ENCODE results near the gene CACNG4.

The CACNG4 gene

GRCh38 chr17:66963909-66964771, at the start of gene CACNG4:
Gene CACNG4, plus strand, starts transcription at chr17:66964707. Its CDS starts 205 bp downstream, at chr17:66964912.
- no peak for DNase-seq (ENCODE audit: low read depth)

GRCh38 chr17:66915204-66915611, 49.3 kb upstream of the CACNG4 start:
- DNase-seq (ENCODE audit: low read depth): no peak

DNA sequence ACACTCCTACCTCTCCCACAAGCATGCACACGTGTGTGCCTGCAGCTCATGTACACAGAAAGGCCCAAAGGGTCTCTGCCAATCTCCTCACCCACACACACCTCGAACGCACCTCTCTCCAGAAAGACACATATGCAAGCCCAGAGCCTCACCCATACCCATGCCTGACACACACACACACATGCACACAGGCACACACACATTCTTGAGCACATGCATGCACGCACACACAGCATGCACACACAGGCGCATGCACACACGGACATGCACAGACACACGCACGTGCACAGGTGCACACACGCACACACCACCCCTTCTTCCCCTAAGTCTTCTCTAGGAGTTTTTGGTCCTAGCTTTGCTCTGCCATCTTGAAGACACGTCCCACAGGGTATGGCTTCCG, 48.7 kb upstream of the CACNG4 start:
- no peak for DNase-seq (ENCODE audit: low read depth)

DNA sequence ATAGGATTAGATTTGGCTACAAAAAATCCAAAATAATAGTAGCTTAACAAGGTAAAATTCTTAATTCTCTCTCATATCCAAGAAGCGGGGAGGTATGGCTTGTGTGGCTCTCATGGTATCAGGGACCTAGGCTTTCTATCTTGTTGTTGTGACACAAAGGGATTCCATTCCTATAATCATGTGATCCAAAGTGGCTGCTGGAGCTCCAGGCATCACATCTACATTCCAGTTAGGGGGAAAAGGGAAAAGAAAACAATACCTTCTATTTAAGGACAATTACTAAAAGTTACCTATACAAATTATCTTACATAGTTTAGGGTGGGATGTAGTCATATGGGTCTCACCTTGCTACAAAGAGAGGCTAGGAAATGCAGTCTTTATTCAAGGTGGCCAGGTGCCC, 47.6 kb upstream of the CACNG4 start:
- no peak for DNase-seq (ENCODE audit: low read depth)

GRCh38 chr17:66918896-66919295, 45.6 kb upstream of the CACNG4 start:
- no peak for DNase-seq (ENCODE audit: low read depth)

GRCh38 chr17:66920435-66920834, 44.1 kb upstream of the CACNG4 start:
- no peak for DNase-seq (ENCODE audit: low read depth)

GRCh38 chr17:66920950-66921349, 43.6 kb upstream of the CACNG4 start:
- no peak for DNase-seq (ENCODE audit: low read depth)

DNA sequence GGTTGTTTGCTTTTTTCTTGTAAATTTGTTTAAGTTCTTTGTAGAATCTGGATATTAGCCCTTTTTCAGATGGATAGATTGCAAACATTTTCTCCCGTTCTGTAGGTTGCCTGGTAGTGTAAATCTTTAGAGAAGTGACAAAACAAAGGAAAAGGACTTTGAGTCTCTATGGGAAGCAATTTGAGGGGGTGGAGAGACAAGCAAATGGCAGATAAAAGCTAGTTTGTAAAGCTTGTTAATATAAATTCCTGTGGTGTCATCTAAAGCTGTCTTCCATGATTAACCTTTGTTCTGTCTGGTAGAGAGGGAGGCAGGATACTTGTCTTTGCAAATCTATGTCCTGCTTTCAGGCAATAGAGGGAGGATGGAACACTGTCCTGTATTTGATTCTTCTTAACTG, 40.6 kb upstream of the CACNG4 start:
- DNase-seq (ENCODE audit: low read depth): no peak

GRCh38 chr17:66925811-66926500, 38.6 kb upstream of the CACNG4 start:
- DNase-seq (ENCODE audit: low read depth): no peak

- no peak for DNase-seq (ENCODE audit: low read depth)
Measured at GRCh38 chr17:66928949-66929348, 35.6 kb upstream of the CACNG4 start.

GRCh38 chr17:66929591-66929990, 34.9 kb upstream of the CACNG4 start:
- no peak for DNase-seq (ENCODE audit: low read depth)

GRCh38 chr17:66930933-66931332, 33.6 kb upstream of the CACNG4 start:
- no peak for DNase-seq (ENCODE audit: low read depth)

DNA sequence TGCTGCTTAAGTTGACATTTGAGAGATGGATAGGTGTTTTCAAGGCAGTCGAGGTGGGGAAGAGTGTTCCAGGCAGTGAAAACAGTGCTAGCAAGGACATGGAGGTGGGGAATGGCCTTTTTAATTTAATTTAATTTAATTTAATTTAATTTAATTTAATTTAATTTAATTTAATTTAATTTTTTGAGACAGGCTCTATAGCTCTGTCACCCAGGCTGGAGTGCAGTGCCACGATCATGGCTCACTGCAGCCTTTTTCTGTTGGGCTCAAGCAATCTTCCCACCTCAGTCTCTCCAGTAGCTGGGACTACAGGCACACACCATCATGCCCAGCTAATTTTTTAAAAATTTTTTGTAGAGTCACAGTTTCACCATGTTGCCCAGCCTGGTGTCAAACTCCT, 32.2 kb upstream of the CACNG4 start:
- no peak for DNase-seq (ENCODE audit: low read depth)

DNA sequence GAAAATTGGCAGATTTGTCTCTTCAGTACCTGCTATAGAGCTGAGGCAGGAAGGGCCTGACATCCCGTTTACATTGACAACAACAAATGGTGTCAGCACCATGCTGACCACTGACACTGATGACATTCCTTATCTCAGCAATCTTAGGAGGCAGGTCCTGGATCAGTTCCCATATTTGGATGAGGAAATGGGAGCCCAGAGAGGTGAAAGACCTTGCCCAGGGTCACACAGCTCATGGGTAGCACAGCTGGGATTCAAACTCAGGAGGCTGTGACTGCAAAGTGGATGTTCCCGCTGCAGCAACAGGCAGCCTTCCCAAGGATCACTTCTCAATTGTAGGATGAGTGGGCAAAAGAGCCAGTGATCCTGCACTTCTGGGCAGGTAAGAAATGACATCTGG, 30.5 kb upstream of the CACNG4 start:
- no peak for DNase-seq (ENCODE audit: low read depth)

DNA sequence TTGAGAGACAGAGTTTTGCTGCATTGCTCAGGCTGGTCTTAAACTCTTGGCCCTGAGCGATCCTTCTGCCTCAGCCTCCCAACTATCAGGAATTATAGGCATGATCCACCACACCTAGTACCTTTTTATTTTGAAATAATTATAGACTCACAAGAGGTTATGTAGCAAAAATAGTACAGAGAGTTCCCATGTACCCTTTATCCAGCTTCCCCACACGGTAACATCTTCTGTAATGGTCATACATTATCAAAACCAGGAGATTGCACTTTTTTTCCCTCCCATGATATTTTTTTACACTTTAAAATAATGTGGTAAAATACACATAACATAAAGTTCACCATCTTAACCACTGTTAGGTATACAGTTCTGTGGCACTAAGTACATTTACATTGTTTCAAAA, 28.8 kb upstream of the CACNG4 start:
- no peak for DNase-seq (ENCODE audit: low read depth)

- no peak for DNase-seq (ENCODE audit: low read depth)
Measured at GRCh38 chr17:66938656-66939055, 25.9 kb upstream of the CACNG4 start.

- no peak for DNase-seq (ENCODE audit: low read depth)
Measured at GRCh38 chr17:66939461-66940114, 24.9 kb upstream of the CACNG4 start.

- DNase-seq (ENCODE audit: low read depth): no peak
Measured at GRCh38 chr17:66941249-66941648, 23.3 kb upstream of the CACNG4 start.

- DNase-seq (ENCODE audit: low read depth): no peak
Measured at GRCh38 chr17:66941773-66942450, 22.6 kb upstream of the CACNG4 start.

DNA sequence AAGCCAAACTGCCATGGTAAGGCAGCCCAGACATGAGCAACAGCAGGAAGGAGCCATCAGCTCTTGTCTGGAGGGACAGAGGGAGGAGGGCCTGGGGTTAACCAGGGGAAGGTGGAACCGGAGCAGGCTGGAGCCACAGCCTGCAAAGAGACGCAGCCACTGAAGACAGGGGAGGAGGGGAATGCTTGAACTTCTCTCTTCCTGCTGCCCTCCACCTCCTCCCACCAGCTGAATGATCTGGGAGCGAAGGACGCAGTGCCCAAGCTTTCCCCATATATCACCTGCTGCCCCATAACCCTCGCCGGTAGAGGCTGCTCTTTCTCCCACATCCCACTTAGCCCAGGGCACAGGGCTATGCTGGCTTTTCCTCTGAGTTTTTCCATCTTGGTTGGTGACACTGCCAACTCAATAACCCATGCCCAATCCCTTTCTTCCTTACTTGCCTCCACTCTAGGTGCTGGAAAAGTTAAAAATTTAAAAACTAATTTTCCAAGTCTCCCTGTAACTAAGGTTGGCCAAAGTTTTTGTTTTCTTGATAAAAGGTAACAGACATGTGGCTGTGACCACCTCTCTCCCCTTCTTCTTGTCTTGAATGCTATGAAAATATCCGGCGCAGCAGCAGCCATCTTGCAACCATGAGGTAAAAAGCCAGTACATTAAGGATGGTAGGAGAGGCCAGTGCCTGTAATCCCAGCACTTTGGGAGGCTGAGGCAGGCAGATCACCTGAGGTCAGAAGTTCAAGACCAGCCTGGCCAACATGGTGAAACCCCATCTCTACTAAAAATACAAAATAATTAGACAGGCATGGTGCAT, 21.8 kb upstream of the CACNG4 start:
- no peak for DNase-seq (ENCODE audit: low read depth)

GRCh38 chr17:66943484-66943883, 21.0 kb upstream of the CACNG4 start:
- no peak for DNase-seq (ENCODE audit: low read depth)

All from HS-27A (cell line).